Skin of body (tissue), 2 donors: Measurements from ENCODE around the gene STN1. TPM values are rescaled to one million over a fixed set of nuclear protein-coding genes. Genes with fewer than 3 reads are reported as not detected.

Source experiments
- DNase-seq: peaks from one replicate; lab custom pipeline; 2025; lab: John Stamatoyannopoulos, UW
- total RNA-seq: library from RNA; depleted of rRNA; stranded (reverse); fragments of >200 nt; gene quantifications from one replicate; pipeline ENCODE4 v1.2.3, GENCODE V29; 2014

Gene STN1
- total RNA-seq, 1 donor from 2014 or later: 15.4 TPM

- DNase-seq: no peak
These were observed 22.4 kb downstream of the STN1 start for GRCh38 chr10:103895411-103896186.

GRCh38 chr10:103894441-103894864 is 23.5 kb downstream of the STN1 start:
- peak; percentile 75 for DNase-seq

GRCh38 chr10:103893817-103894216 is 24.2 kb downstream of the STN1 start:
- DNase-seq: no peak

- no peak for DNase-seq
These were observed 25.8 kb downstream of the STN1 start for GRCh38 chr10:103892181-103892580.

- no peak for DNase-seq
These were observed 27.3 kb downstream of the STN1 start for GRCh38 chr10:103890688-103891087.

GRCh38 chr10:103890194-103890658 is 27.8 kb downstream of the STN1 start:
- DNase-seq: no peak

GRCh38 chr10:103889121-103889720 is 28.8 kb downstream of the STN1 start:
- DNase-seq: no peak

GRCh38 chr10:103888113-103888841 is 29.7 kb downstream of the STN1 start:
- peak; percentile 86 for DNase-seq

- DNase-seq: no peak
These were observed 32.4 kb downstream of the STN1 start for GRCh38 chr10:103885617-103886016.

- DNase-seq: peak; percentile 49
These were observed 33.3 kb downstream of the STN1 start for GRCh38 chr10:103884681-103885139.

- no peak for DNase-seq
These were observed 35.5 kb downstream of the STN1 start for GRCh38 chr10:103882285-103883007.

- DNase-seq: no peak
These were observed 36.3 kb downstream of the STN1 start for GRCh38 chr10:103881416-103882284.

GRCh38 chr10:103879831-103880230 is 38.2 kb downstream of the STN1 start:
- no peak for DNase-seq

- DNase-seq: no peak
These were observed 38.6 kb downstream of the STN1 start for GRCh38 chr10:103879409-103879808.

GRCh38 chr10:103877861-103878260 is 40.1 kb downstream of the STN1 start:
- DNase-seq: no peak

- DNase-seq: no peak
These were observed 41.8 kb downstream of the STN1 start for GRCh38 chr10:103876155-103876554.

- no peak for DNase-seq
These were observed 43.3 kb downstream of the STN1 start for GRCh38 chr10:103874730-103875129.

- no peak for DNase-seq
These were observed 45.6 kb downstream of the STN1 start for GRCh38 chr10:103872137-103872931.

- no peak for DNase-seq
These were observed 47.0 kb downstream of the STN1 start for GRCh38 chr10:103871006-103871405.

GRCh38 chr10:103870516-103870915 is 47.5 kb downstream of the STN1 start:
- DNase-seq: peak; percentile 18
